ENCODE results near the gene IPCEF1. TPM values are rescaled to one million over a fixed set of nuclear protein-coding genes. Genes with fewer than 3 reads are reported as not detected.

IPCEF1 gene
- total RNA-seq, 1 experiment from 2014 or later = 0.11 TPM

DNA sequence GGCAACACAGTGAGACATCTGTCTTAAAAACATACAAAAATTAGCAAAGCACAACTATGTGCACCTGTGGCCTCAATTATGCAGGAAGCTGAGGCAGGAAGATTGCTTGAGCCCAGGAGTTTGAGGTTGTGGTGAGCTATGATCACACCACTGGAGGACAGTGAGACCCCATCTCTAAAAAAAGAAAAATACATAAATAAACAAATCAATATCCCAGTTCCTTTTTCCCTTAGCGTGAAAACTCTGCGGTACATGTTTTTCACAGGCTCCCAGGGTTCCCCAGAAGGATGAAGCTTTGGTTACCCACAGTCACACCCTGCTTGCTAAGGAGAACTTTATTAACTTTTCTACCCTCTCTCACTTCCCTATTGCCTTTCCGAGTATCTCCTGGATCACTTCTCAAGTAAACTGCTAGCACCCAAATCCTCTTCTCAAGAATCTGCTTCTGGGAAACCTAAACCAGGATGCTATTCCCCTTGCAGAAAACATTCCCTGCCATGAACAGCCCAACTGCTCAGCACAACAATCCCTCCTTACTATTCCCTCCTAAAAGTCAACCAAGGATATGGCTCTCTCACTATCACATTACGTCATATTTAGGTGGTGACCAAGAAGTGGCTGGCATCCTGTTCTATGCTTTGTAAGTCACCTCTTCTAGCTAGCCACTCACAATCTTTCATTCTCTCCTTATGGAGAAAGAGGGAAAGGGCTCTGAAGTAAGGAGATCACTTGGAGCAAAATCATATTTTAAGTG, 122.4 kb downstream of the IPCEF1 start:
- no peaks in the 10 kb centered on the region for H3K9me3 ChIP-seq (replicated peaks)
- H3K4me3 ChIP-seq = no peak overlapping the region
- H3K27me3 ChIP-seq (replicated peaks) = no peaks in the 10 kb centered on the region
- no peak for DNase-seq (ENCODE audit: low read depth in 1 of 2, low spot score in 2 of 2)
- H3K36me3 ChIP-seq = no peaks in the 10 kb centered on the region
- no peak overlapping the region for H3K27ac ChIP-seq
- H3K4me1 ChIP-seq (replicated peaks) = no peaks in the 10 kb centered on the region

- H3K36me3 ChIP-seq = no peaks in the 10 kb centered on the region
- H3K27ac ChIP-seq = no peak overlapping the region
- no peaks in the 10 kb centered on the region for H3K9me3 ChIP-seq (replicated peaks)
- no peaks in the 10 kb centered on the region for H3K27me3 ChIP-seq (replicated peaks)
- DNase-seq (ENCODE audit: low read depth in 1 of 2, low spot score in 2 of 2) = no peak
- no peak overlapping the region for H3K4me3 ChIP-seq
- H3K4me1 ChIP-seq (replicated peaks) = no peaks in the 10 kb centered on the region
Observed at GRCh38 chr6:154233383-154233782, 123.2 kb downstream of the IPCEF1 start.

DNA sequence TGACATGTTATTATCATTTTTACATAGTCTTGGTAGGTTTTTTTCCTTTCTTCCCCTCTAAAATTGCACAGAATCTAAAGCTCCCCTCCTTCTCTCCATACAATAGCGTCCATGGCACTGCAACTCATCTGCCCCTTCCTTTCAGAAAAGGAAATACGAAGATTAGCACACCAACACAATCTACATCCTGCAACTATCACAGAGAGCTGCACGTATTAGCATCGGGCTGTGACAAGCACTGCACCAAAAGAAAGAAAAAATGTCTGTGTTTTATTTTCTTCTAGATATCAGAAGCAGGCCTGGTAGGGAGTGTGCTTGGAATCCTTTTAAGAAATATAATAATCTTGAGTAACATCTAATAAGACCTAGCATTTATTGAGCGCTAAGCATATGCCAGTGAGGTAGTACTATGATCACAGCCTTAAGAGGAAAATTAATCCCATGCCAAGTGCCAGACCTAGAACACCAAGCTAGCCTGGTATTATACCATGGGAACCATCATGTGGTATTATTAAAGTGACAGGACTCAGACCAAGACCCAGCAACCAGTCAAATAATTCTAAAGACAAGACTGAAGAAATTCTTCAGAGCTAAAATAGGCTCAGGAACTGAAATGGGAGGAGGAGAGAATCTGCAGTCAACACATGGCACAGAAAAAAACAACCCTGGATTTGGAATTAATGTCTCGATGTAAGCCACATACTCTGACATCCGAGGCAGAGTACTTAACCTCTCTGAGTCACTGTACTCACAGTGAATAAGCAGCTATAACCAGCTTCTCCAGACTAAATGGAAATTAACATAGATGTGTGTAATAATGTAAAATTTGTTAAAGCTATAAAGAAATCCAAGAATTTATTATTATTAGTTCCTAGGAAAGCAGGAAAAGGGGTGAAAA, 124.3 kb downstream of the IPCEF1 start:
- no peak for DNase-seq (ENCODE audit: low read depth in 1 of 2, low spot score in 2 of 2)
- Histone ChIP-seq H3K27ac (no peak overlapping the region), H3K27me3 (replicated peaks) (no peaks in the 10 kb centered on the region), H3K4me3 (no peak overlapping the region), H3K4me1 (replicated peaks) (no peaks in the 10 kb centered on the region), H3K9me3 (replicated peaks) (no peaks in the 10 kb centered on the region), H3K36me3 (no peaks in the 10 kb centered on the region)

DNA sequence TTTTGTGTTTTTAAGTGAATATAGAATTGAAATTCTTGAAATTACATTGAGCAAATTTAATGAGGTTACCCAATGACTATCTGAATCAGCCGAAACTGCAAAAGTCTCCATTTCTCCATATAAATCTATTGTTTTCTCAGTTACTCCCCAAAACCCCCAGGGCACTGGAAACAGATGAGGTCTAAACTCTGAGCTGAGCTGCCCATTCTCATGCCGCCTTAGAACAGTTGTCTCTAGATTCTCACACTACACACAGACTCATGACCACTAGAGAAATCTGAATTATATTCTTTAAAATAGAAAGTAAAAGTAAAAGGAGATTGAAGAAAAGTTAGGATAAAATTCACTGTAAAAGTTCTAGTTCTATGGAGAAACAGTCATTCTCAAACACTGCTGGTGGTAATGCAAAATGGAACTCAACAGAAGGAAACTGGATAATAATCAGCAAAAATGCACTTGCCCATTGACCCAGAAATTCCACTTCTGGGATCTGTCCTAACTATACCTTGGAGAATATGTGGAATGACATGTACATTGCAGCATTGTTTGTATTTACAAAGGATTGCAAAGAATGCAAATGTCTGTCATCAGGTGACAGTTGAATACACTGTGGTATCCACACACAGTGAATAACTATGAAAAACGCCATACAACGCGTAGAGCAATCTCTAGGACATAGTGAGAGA, 125.5 kb downstream of the IPCEF1 start:
- Histone ChIP-seq H3K27ac (no peak overlapping the region), H3K4me1 (replicated peaks) (no peaks in the 10 kb centered on the region), H3K27me3 (replicated peaks) (no peaks in the 10 kb centered on the region), H3K4me3 (no peak overlapping the region), H3K9me3 (replicated peaks) (no peaks in the 10 kb centered on the region), H3K36me3 (no peaks in the 10 kb centered on the region)
- no peak for DNase-seq (ENCODE audit: low read depth in 1 of 2, low spot score in 2 of 2)

- DNase-seq (ENCODE audit: low read depth in 1 of 2, low spot score in 2 of 2) = no peak
- H3K9me3 ChIP-seq (replicated peaks) = no peaks in the 10 kb centered on the region
- H3K4me3 ChIP-seq = no peak overlapping the region
- no peak overlapping the region for H3K27ac ChIP-seq
- H3K27me3 ChIP-seq (replicated peaks) = no peaks in the 10 kb centered on the region
- H3K36me3 ChIP-seq = no peaks in the 10 kb centered on the region
- H3K4me1 ChIP-seq (replicated peaks) = no peaks in the 10 kb centered on the region
Observed at GRCh38 chr6:154230393-154230792, 126.2 kb downstream of the IPCEF1 start.

DNA sequence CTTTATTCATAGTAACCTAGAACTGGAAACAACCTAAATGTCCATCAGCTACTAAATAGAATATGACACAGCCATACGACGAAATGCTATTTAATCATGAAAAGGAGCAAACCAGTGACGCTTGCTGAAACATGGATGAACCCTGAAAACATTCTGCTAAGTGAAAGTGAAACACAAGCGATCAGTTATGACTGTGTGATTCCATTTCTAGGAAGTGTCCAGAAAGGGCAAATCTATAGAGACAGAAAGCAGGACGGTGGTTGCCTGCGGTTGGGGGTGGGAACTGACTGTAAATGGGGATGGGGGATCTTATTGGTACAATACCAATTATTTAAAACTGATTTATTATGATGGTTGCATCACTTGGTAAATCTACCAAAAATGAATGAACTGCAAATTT, 126.8 kb downstream of the IPCEF1 start:
- H3K4me1 ChIP-seq (replicated peaks) = no peaks in the 10 kb centered on the region
- no peaks in the 10 kb centered on the region; the same call in 1 of the 2 replicates for H3K27me3 ChIP-seq (replicated peaks)
- H3K36me3 ChIP-seq = no peaks in the 10 kb centered on the region
- no peaks in the 10 kb centered on the region for H3K9me3 ChIP-seq (replicated peaks)
- no peak overlapping the region for H3K4me3 ChIP-seq
- DNase-seq (ENCODE audit: low read depth in 1 of 2, low spot score in 2 of 2) = no peak
- H3K27ac ChIP-seq = no peak overlapping the region

- no peaks in the 10 kb centered on the region for H3K36me3 ChIP-seq
- no peaks in the 10 kb centered on the region for H3K4me1 ChIP-seq (replicated peaks)
- no peak overlapping the region for H3K4me3 ChIP-seq
- no peak for DNase-seq (ENCODE audit: low read depth in 1 of 2, low spot score in 2 of 2)
- no peak overlapping the region for H3K27ac ChIP-seq
- no peaks in the 10 kb centered on the region for H3K9me3 ChIP-seq (replicated peaks)
- no peaks in the 10 kb centered on the region; the same call in 1 of the 2 replicates for H3K27me3 ChIP-seq (replicated peaks)
Observed at GRCh38 chr6:154228521-154228905, 128.1 kb downstream of the IPCEF1 start.

DNA sequence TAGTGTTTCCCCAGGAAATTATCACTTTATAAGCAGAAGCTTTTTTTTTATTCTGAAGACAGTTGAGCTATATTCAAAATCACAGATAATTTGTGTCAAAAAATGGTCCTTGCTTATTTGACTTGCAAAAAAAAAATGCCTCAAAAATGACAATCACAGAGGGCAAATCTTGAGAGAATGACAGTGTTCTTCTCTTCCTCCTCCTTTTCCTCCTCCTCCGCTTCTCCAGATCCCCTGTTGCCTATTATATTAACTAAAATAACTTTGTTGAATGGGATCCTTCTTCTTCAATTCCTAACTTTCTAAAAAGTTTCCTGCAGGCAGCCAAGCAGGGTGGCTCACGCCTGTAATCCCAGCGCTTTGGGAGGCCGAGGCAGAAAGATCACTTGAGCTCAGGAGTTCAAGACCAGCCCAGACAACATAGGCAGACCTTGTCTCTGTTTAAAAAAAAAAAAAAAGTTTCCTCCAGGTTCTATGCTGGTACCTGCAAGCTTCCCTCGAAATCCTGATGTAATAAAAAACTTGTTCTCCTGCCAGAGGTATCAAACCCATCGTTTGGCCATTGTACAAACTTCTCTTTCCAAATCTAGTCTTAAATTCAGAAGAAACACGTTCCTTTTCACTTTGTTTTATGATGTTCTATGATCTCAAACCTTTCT, 128.6 kb downstream of the IPCEF1 start:
- no peak overlapping the region for H3K4me3 ChIP-seq
- H3K9me3 ChIP-seq (replicated peaks) = no peaks in the 10 kb centered on the region
- H3K27me3 ChIP-seq (replicated peaks) = no peaks in the 10 kb centered on the region; the same call in 1 of the 2 replicates
- H3K27ac ChIP-seq = no peak overlapping the region
- no peaks in the 10 kb centered on the region for H3K36me3 ChIP-seq
- DNase-seq (ENCODE audit: low read depth in 1 of 2, low spot score in 2 of 2) = no peak
- no peaks in the 10 kb centered on the region for H3K4me1 ChIP-seq (replicated peaks)

GRCh38 chr6:154226461-154226860, 130.1 kb downstream of the IPCEF1 start:
- H3K27me3 ChIP-seq (replicated peaks) = no peaks in the 10 kb centered on the region; the same call in 1 of the 2 replicates

GRCh38 chr6:154223296-154223695, 133.3 kb downstream of the IPCEF1 start:
- Histone ChIP-seq H3K27me3 (replicated peaks) (peaks cover 7% of the 10 kb centered on the region; the same call in 1 of the 2 replicates), H3K4me3 (no peak overlapping the region), H3K4me1 (replicated peaks) (no peaks in the 10 kb centered on the region), H3K9me3 (replicated peaks) (no peaks in the 10 kb centered on the region), H3K36me3 (no peaks in the 10 kb centered on the region), H3K27ac (no peak overlapping the region)
- no peak for DNase-seq (ENCODE audit: low read depth in 1 of 2, low spot score in 2 of 2)

More at GRCh38 chr6:154226461-154226860, 130.1 kb downstream of the IPCEF1 start:
- H3K4me1 ChIP-seq (replicated peaks) = no peaks in the 10 kb centered on the region
- H3K27ac ChIP-seq = no peak overlapping the region
- H3K36me3 ChIP-seq = no peaks in the 10 kb centered on the region
- no peak overlapping the region for H3K4me3 ChIP-seq
- no peak for DNase-seq (ENCODE audit: low read depth in 1 of 2, low spot score in 2 of 2)
- H3K9me3 ChIP-seq (replicated peaks) = no peaks in the 10 kb centered on the region

GRCh38 chr6:154222716-154223115, 133.9 kb downstream of the IPCEF1 start:
- H3K4me3 ChIP-seq = no peak overlapping the region
- no peaks in the 10 kb centered on the region for H3K36me3 ChIP-seq
- H3K9me3 ChIP-seq (replicated peaks) = no peaks in the 10 kb centered on the region
- no peak for DNase-seq (ENCODE audit: low read depth in 1 of 2, low spot score in 2 of 2)
- H3K27me3 ChIP-seq (replicated peaks) = peaks cover 13% of the 10 kb centered on the region
- no peaks in the 10 kb centered on the region for H3K4me1 ChIP-seq (replicated peaks)
- no peak overlapping the region for H3K27ac ChIP-seq

GRCh38 chr6:154219250-154219649, 137.4 kb downstream of the IPCEF1 start:
- H3K4me3 ChIP-seq = no peak overlapping the region
- no peak overlapping the region for H3K27ac ChIP-seq
- H3K36me3 ChIP-seq = no peaks in the 10 kb centered on the region
- H3K4me1 ChIP-seq (replicated peaks) = no peaks in the 10 kb centered on the region
- peaks cover 23% of the 10 kb centered on the region for H3K27me3 ChIP-seq (replicated peaks)
- DNase-seq (ENCODE audit: low read depth in 1 of 2, low spot score in 2 of 2) = no peak
- H3K9me3 ChIP-seq (replicated peaks) = no peaks in the 10 kb centered on the region

DNA sequence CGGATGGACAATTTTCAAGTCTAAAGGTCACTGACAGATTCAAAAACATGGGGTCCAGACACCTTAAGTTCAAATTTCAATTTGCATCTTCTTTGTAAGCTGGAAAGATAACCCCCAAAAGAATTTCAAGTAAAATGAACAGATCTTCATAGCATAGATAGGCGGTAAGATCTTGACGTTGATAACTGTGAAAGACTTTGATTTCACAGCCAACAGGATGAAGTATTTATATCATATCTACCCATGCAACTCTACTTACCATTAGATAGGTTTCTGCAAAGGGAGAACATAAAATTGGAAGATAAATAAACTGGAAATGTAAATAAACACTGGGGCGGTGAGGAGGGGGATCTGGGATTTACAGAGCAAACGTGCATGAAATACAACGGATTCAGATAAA, 137.8 kb downstream of the IPCEF1 start:
- Histone ChIP-seq H3K27ac (no peak overlapping the region), H3K4me3 (no peak overlapping the region), H3K4me1 (replicated peaks) (no peaks in the 10 kb centered on the region), H3K36me3 (no peaks in the 10 kb centered on the region), H3K9me3 (replicated peaks) (no peaks in the 10 kb centered on the region), H3K27me3 (replicated peaks) (peaks cover 23% of the 10 kb centered on the region)
- no peak for DNase-seq (ENCODE audit: low read depth in 1 of 2, low spot score in 2 of 2)

Measured in SJSA1 (cell line).